HepG2 (cell line): Measurements from ENCODE around the gene TRIM2. TPM values are rescaled to one million over a fixed set of nuclear protein-coding genes. Genes with fewer than 3 reads are reported as not detected.

Experiments used
- ARID2 ChIP-seq: sonication (generic); formaldehyde crosslinking; IDR thresholded peaks from 2 replicates; pipeline ENCODE4 v1.8.1; 2022; ENCODE audit warnings: mild to moderate bottlenecking, missing genetic modification reagents, borderline replicate concordance
- CREB1 ChIP-seq, 2 experiments: fragments of 450-650 bp in 1 of 2; IDR thresholded peaks; 2 replicates each; pipeline ENCODE4 v1.6.1; 2016 to 2017; ENCODE audit warnings: control low read depth in 1 of 2, mild to moderate bottlenecking in 1 of 2, missing compliant biosample characterization in 1 of 2, missing genetic modification characterization in 1 of 2
- ELF3 ChIP-seq: IDR thresholded peaks from 2 replicates; pipeline ENCODE4 v1.6.1; 2016; ENCODE audit warnings: missing genetic modification reagents, missing compliant biosample characterization
- ETV6 ChIP-seq: sonication (generic); formaldehyde crosslinking; conservative IDR thresholded peaks from 2 replicates; pipeline ENCODE4 v1.4.0; 2020; ENCODE audit warnings: missing genetic modification reagents
- FOXK1 ChIP-seq: sonication (generic); formaldehyde crosslinking; IDR thresholded peaks from 2 replicates; pipeline ENCODE4 v1.4.0; 2020; ENCODE audit warnings: low read depth, missing genetic modification reagents, borderline replicate concordance
- HNRNPUL1 ChIP-seq: fragments of 200-400 bp; formaldehyde crosslinking; IDR thresholded peaks from 2 replicates; pipeline ENCODE4 v1.6.1; 2017; ENCODE audit warnings: low read depth, mild to moderate bottlenecking, low read length, moderate library complexity
- KDM5B ChIP-seq: sonication (generic); formaldehyde crosslinking; IDR thresholded peaks from 2 replicates; pipeline ENCODE4 v1.4.0; 2020; ENCODE audit warnings: missing genetic modification reagents, mild to moderate bottlenecking, borderline replicate concordance
- KLF16 ChIP-seq, 2 experiments: sonication (generic) in 1 of 2; formaldehyde crosslinking in 1 of 2; IDR thresholded peaks; 2 replicates each; pipeline versions ENCODE4 v1.6.1 to v1.8.0; 2016 to 2023; ENCODE audit warnings: missing genetic modification reagents in 2 of 2, missing compliant biosample characterization in 1 of 2
- MLLT10 ChIP-seq: sonication (generic); formaldehyde crosslinking; IDR thresholded peaks from 2 replicates; pipeline ENCODE4 v1.4.0; 2020; ENCODE audit warnings: missing genetic modification reagents
- NAIF1 ChIP-seq: sonication (generic); formaldehyde crosslinking; IDR thresholded peaks from 2 replicates; pipeline ENCODE4 v1.5.0; 2020; ENCODE audit warnings: mild to moderate bottlenecking, missing genetic modification reagents, borderline replicate concordance
- NBN ChIP-seq: fragments of 450-650 bp; conservative IDR thresholded peaks from 2 replicates; pipeline ENCODE4 v1.6.1; 2017
- NCOA5 ChIP-seq: sonication (generic); formaldehyde crosslinking; IDR thresholded peaks from 2 replicates; pipeline ENCODE4 v1.4.0; 2020; ENCODE audit warnings: missing genetic modification reagents
- NONO ChIP-seq, 2 experiments: fragments of 450-650 bp in 1 of 2; sonication (generic) in 1 of 2; formaldehyde crosslinking in 1 of 2; IDR thresholded peaks in 1 of 2; conservative IDR thresholded peaks in 1 of 2; 2 replicates each; pipeline versions ENCODE4 v1.6.1 to v1.8.0; 2017 to 2022; ENCODE audit warnings: mild to moderate bottlenecking in 1 of 2, missing genetic modification reagents in 1 of 2, moderate library complexity in 1 of 2
- SUZ12 ChIP-seq: fragments of 150-350 bp; IDR thresholded peaks from 2 replicates; pipeline ENCODE4 v1.6.1; 2014; ENCODE audit warnings: low read depth, low read length
- XBP1 ChIP-seq: sonication (generic); formaldehyde crosslinking; IDR thresholded peaks from 2 replicates; pipeline ENCODE4 v1.5.0; 2020; ENCODE audit warnings: missing genetic modification reagents
- ZBTB7A ChIP-seq: sonication (generic); formaldehyde crosslinking; IDR thresholded peaks from 2 replicates; pipeline ENCODE4 v1.8.0; 2022; ENCODE audit warnings: mild to moderate bottlenecking, missing genetic modification reagents
- ZFX ChIP-seq: sonication (generic); formaldehyde crosslinking; IDR thresholded peaks from 2 replicates; pipeline ENCODE4 v1.4.0; 2020; ENCODE audit warnings: mild to moderate bottlenecking, low read depth, missing genetic modification reagents, moderate library complexity
- ZNF12 ChIP-seq: sonication (generic); formaldehyde crosslinking; IDR thresholded peaks from 2 replicates; pipeline ENCODE4 v1.5.0; 2020; ENCODE audit warnings: missing genetic modification reagents
- ZNF746 ChIP-seq: sonication (generic); formaldehyde crosslinking; IDR thresholded peaks from 2 replicates; pipeline ENCODE4 v1.8.0; 2022; ENCODE audit warnings: mild to moderate bottlenecking, missing genetic modification reagents
- polyA plus RNA-seq, 8 experiments: library from polyadenylated mRNA; depleted of rRNA in 3 of 8; stranded (reverse) in 7 of 8; unstranded in 1 of 8; fragments of >200 nt; fragmentation: Illumina TruSeq in 4 of 8; extraction: Trizol in 4 of 8; gene quantifications; 2 replicates each; pipeline versions ENCODE4 v1.2.1 to v1.2.3, GENCODE V29; 2011 to 2016; ENCODE audit warnings: low read depth in 4 of 8, missing spikeins in 1 of 8, mixed read lengths in 1 of 8; ENCODE audit not compliant: insufficient read depth in 1 of 8
- total RNA-seq, 5 experiments: library from RNA; depleted of rRNA; stranded (reverse); fragments of >200 nt; fragmentation: Illumina TruSeq; extraction: Trizol; gene quantifications; 2 replicates each; pipeline ENCODE4 v1.2.3, GENCODE V29; 2016; ENCODE audit warnings: low read depth in 1 of 5
- TF ChIP-seq, protein P1 (sequence below): sonication (generic); formaldehyde crosslinking; IDR thresholded peaks from 2 replicates; pipeline ENCODE4 v1.5.0; 2020; ENCODE audit warnings: mild to moderate bottlenecking, missing genetic modification reagents, borderline replicate concordance
- TF ChIP-seq, protein P2 (sequence below): sonication (generic); formaldehyde crosslinking; IDR thresholded peaks from 2 replicates; pipeline ENCODE4 v1.9.0; 2021; ENCODE audit warnings: missing genetic modification reagents, mild to moderate bottlenecking, borderline replicate concordance
- TF ChIP-seq, protein P3 (sequence below): sonication (generic); formaldehyde crosslinking; conservative IDR thresholded peaks from 2 replicates; pipeline ENCODE4 v1.4.0; 2020; ENCODE audit warnings: missing genetic modification reagents
- TF ChIP-seq, protein P4 (sequence below): IDR thresholded peaks from 2 replicates; pipeline ENCODE4 v1.6.1; 2016; ENCODE audit warnings: mild to moderate bottlenecking
- TF ChIP-seq, protein P5 (sequence below): sonication (generic); formaldehyde crosslinking; IDR thresholded peaks from 2 replicates; pipeline ENCODE4 v1.5.0; 2020; ENCODE audit warnings: missing genetic modification reagents, mild to moderate bottlenecking, borderline replicate concordance

Gene TRIM2
- total and polyA plus RNA-seq, 2 of the 13 experiments (the other 11 are each of a cell fraction or from before 2014, with no cell fraction given) = 2.1 to 4.2 TPM

DNA sequence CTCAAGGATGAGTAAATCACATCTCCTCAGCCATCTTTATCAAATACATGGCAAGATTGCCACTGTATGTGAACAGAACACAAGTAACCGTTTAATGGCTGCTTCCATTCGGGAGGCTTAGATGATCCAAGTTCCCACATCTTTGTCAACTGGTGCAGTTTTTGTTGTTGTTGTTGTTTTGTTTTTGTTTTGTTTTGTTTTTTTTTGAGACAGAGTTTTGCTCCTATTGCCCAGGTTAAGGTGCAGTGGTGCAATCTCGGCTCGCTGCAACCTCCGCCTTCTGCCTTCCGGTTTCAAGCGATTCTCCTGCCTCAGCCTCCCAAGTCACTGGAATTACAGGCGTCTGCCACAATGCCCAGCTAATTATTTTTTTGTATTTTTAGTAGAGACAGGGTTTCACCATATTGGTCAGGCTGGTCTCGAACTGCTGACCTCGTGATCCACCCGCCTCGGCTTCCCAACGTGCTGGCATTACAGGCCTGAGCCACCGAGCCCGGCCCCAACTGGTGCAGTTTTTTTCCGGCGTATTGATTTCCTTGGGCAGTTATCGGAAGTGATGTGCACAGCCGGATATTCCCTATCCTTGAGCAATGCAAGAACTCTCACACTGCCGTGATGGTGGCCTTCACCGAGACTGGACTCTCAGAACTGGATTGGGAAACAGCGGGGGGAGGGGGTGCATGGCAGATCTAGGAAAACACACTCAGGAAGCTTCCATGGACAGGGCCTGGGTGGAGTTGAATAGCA, 29.2 kb upstream of the TRIM2 start (continued):
- TF ChIP-seq NBN = no peak
- no peak for TF ChIP-seq NCOA5 (CRISPR knock-in tag)
- TF ChIP-seq, protein P1, sequence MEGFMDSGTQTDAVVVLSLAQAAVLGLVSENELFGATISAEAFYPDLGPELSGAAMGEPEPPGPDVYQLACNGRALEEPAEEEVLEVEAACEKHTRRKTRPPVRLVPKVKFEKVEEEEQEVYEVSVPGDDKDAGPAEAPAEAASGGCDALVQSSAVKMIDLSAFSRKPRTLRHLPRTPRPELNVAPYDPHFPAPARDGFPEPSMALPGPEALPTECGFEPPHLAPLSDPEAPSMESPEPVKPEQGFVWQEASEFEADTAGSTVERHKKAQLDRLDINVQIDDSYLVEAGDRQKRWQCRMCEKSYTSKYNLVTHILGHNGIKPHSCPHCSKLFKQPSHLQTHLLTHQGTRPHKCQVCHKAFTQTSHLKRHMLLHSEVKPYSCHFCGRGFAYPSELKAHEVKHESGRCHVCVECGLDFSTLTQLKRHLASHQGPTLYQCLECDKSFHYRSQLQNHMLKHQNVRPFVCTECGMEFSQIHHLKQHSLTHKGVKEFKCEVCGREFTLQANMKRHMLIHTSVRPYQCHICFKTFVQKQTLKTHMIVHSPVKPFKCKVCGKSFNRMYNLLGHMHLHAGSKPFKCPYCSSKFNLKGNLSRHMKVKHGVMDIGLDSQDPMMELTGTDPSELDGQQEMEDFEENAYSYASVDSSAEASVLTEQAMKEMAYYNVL (CRISPR knock-in tag) = peak; percentile 81; the same call in 1 of the 2 replicates
- peak; percentile 28; the same call in 1 of the 2 replicates for TF ChIP-seq ZNF746
- TF ChIP-seq NAIF1 (CRISPR knock-in tag) = no peak
- peak; percentile 80 for TF ChIP-seq ZFX (CRISPR knock-in tag)
- no peak for TF ChIP-seq HNRNPUL1
- TF ChIP-seq, protein P2, sequence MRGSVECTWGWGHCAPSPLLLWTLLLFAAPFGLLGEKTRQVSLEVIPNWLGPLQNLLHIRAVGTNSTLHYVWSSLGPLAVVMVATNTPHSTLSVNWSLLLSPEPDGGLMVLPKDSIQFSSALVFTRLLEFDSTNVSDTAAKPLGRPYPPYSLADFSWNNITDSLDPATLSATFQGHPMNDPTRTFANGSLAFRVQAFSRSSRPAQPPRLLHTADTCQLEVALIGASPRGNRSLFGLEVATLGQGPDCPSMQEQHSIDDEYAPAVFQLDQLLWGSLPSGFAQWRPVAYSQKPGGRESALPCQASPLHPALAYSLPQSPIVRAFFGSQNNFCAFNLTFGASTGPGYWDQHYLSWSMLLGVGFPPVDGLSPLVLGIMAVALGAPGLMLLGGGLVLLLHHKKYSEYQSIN = no peak
- no peak for TF ChIP-seq ZNF12
- TF ChIP-seq MLLT10 = no peak
- TF ChIP-seq, protein P3, sequence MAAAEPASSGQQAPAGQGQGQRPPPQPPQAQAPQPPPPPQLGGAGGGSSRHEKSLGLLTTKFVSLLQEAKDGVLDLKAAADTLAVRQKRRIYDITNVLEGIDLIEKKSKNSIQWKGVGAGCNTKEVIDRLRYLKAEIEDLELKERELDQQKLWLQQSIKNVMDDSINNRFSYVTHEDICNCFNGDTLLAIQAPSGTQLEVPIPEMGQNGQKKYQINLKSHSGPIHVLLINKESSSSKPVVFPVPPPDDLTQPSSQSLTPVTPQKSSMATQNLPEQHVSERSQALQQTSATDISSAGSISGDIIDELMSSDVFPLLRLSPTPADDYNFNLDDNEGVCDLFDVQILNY (CRISPR knock-in tag) = no peak
- TF ChIP-seq, protein P4, sequence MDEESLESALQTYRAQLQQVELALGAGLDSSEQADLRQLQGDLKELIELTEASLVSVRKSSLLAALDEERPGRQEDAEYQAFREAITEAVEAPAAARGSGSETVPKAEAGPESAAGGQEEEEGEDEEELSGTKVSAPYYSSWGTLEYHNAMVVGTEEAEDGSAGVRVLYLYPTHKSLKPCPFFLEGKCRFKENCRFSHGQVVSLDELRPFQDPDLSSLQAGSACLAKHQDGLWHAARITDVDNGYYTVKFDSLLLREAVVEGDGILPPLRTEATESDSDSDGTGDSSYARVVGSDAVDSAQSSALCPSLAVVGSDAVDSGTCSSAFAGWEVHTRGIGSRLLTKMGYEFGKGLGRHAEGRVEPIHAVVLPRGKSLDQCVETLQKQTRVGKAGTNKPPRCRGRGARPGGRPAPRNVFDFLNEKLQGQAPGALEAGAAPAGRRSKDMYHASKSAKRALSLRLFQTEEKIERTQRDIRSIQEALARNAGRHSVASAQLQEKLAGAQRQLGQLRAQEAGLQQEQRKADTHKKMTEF (CRISPR knock-in tag) = peak; percentile 66; the same call in 1 of the 2 replicates
- TF ChIP-seq ELF3 (CRISPR knock-in tag) = peak; percentile 62; the same call in 1 of the 2 replicates
- no peak for TF ChIP-seq CREB1 (IDR thresholded peaks at IDR 0.05)
- TF ChIP-seq CREB1 (CRISPR knock-in tag; IDR thresholded peaks at IDR 0.05) = peak; percentile 93
- TF ChIP-seq KDM5B (CRISPR knock-in tag) = no peak
- TF ChIP-seq XBP1 (CRISPR knock-in tag) = no peak
- no peak for TF ChIP-seq NONO (IDR thresholded peaks at IDR 0.05)
- peak; percentile 81 for TF ChIP-seq NONO (CRISPR knock-in tag; conservative IDR thresholded peaks at IDR 0.05)
- TF ChIP-seq ETV6 (CRISPR knock-in tag) = no peak
- TF ChIP-seq ARID2 = no peak
- TF ChIP-seq FOXK1 (CRISPR knock-in tag) = peak; percentile 39; the same call in 1 of the 2 replicates
- TF ChIP-seq, protein P5, sequence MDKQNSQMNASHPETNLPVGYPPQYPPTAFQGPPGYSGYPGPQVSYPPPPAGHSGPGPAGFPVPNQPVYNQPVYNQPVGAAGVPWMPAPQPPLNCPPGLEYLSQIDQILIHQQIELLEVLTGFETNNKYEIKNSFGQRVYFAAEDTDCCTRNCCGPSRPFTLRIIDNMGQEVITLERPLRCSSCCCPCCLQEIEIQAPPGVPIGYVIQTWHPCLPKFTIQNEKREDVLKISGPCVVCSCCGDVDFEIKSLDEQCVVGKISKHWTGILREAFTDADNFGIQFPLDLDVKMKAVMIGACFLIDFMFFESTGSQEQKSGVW = no peak
- peak in 1 of 2 experiments; percentile 53; a peak in 1 of 4 replicates for TF ChIP-seq KLF16 (CRISPR knock-in tag; IDR thresholded peaks at IDR 0.05)
- TF ChIP-seq ZBTB7A = no peak
- no peak for TF ChIP-seq SUZ12
